HG03280 (cell line): ENCODE results near the gene PYM1.
"Not testable (repeated sequence)": the region's sequence is repeated elsewhere in the genome, so short reads cannot be mapped to it uniquely, and the experiment has no call there.

ENCODE experiments used
- ATAC-seq: cut with Tn5 transposase; IDR thresholded peaks from one replicate; pipeline ENCODE4 v1.9.1; 2021; ENCODE audit warnings: mild to moderate bottlenecking, moderate library complexity; ENCODE audit not compliant: unreplicated experiment

The PYM1 gene

DNA sequence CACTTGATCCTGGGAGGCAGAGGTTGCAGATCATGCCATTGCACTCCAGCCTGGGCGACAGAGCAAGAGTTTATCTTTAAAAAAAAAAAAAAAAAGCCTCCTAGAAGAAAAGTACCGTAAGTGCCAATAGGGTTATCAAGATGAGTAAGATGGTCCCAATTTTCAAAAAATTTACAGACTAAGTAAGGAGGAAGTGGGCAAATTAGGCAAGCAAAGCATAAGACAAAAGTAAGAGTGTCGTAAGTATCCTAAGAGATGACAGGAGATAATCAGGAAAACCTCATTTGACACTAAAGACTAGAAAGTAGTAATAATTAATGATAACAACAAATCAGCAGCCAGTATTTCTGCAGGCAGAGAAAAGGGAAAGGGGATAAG, 12.2 kb downstream of the PYM1 start:
- no peak for ATAC-seq

DNA sequence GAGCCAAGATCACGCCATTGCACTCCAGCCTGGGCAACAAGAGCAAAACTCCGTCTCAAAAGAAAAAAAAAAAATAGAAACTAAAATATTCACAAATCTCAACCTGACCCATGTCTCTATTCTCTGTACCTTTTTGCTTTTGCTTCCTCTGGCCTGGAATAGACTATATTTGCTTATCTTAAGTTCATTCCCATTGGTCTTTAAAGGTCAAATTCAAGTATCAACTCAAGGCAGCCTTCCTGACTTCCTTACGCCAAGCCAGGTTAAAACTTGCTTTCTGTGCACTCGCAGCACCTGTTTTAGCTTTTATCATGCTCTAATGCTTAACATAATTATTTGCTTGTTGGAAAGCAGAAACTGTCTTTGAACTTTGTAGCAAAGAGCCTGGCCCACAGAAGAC, 14.8 kb downstream of the PYM1 start:
- no peak for ATAC-seq

DNA sequence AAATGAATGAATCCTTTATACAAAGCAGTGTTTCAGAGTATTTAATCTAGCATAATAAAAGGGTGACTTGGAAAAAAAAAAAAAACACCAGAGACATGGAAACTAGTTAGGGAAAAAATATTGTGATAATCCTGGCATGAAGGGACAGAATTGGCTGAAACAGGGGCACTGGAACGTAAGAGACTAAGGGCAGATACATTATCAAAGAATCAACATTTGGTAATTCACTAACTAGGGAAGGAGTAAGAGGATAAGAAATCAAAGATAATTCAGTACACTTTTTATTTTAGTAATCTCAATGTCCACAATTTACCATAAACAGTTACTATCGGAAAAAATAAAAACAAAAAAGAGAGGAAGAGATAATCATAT, 18.2 kb downstream of the PYM1 start:
- no peak for ATAC-seq

DNA sequence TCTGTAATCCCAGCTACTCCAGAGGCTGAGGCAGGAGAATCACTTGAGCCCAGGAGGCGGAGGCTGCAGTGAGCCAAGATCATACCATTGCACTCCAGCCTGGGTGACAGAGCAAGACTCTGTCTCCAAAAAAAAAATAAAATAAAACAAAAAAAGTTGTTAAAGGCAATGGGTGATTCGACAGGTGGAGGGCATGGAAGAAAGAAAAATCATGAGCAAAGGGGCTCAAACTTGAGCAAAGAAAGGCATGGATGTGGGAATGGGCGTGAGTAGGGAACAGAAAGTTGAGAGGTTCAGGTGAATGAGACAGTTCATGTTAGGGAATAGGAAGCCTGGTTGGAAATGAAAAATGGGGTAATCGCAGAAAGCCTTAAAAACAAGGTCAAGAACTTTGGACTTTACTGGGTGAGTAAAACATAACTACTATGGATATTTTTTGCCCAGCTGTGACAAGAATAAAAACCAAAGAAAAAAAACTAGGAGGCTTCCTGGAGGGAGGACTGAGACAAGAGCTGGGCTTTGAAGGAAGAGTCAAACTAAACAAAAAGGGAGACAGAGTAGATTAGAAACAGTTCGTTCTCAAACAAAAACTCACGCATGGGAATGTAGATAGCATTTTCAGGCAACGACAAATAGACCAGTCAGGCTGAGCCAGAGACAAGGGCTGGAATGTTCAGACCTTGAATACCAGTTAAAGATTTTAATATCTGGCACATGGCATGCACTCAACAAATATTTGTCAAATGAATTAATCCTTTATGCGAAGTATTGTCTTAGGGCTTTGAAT, 18.8 kb downstream of the PYM1 start:
- no peak for ATAC-seq

DNA sequence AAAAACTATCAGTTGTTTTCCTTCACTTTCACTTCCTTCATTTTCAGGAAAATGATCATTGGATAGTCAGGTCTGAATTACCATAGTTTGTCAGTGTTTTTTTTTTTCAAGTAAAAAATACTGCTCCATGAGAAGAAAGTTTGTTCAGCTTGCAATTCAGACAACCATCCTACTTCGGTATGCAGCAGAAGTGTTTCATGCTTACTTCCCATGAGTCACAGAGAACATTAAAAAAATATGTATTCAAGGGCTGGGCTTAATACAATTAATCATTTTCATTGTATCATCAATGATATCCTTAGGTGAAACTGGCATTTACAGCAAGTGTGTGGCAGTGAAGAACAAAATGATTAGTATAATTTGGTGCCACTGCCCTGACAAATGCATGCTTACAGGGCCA, 21.6 kb downstream of the PYM1 start:
- ATAC-seq, result no peak

DNA sequence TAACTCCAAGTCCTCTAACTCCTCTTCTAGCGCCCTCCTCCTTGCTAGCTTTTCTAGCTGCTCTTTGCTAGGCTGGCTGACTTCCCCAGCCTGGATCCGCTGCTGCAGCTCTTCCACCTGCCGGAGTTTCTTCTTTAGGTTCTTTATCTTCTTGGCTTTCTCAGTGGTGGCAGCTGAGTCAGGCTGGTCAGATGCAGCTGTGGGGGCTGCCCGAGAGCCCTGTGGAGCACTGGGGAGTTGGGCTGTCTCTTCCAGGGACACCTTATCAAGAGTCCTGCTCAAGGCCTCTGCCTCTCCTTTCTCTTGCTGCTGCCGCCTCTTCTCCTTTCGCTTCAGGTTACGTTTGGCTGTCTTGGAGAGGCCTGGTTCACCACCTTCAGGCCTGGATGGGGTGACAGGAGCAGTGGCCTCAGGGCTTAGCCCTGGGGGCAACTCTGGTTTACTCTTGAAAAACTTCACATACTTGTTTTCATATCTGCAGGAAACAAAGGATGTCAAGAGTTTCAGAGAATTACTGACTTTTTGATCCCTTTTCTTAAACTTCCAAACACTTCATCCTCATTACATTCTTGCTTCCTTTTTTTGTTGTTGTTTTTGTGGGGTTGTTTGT, 25.7 kb downstream of the PYM1 start:
- no peak for ATAC-seq

DNA sequence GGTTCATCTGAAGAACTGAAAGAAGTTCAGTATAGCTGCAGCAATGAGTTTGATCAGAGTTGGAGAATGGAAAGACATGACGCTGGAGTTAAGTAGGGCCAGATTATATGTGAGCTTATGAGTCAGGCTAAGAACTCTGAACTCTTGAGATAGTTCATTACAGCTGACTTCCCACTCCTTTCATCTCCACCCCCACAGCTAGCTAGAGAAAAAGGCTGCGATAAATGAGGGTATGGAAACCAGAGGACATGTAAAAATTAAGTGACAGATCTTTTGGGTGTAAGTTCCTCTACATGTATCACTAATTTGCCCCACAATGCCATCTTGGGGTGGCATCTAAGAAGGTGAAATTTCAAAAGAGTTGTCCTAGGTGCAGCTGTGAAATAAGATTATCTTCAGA, 28.6 kb downstream of the PYM1 start:
- no peak for ATAC-seq

DNA sequence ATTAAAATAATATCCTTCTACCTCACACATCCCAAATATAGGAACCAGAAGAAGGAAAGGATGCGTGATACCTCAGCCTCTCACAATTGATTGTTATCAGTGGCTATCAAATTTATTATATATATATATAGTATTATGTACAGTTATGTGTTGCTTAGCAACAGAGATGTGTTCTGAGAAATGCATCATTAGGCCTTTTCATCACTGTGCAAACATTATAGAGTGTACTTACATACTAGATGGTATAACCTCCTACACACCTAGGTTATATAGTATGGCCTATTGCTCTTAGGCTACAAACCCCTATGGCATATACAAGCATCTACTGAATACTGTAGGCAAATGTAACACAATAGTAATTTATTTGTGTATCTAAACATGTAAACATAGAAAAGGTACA, 34.0 kb downstream of the PYM1 start:
- no peak for ATAC-seq

DNA sequence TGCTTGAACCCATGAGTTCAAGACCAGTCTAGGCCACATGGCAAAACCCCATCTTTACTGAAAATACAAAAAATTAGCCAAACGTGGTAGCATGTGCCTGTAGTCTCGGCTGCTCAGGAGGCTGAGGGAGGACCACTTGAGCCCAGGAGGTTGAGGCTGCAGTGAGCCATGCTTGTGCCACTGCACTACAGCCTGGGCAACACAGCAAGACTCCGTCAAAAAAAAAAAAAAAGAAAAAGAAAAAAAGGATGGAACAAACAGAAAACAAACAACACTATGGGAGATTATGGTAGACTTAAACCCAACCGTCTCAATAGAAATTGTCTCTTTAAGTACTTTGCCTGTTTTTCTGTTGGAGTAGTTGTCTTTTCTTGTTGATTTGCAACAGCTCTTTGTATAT, 36.4 kb downstream of the PYM1 start:
- no peak for ATAC-seq

DNA sequence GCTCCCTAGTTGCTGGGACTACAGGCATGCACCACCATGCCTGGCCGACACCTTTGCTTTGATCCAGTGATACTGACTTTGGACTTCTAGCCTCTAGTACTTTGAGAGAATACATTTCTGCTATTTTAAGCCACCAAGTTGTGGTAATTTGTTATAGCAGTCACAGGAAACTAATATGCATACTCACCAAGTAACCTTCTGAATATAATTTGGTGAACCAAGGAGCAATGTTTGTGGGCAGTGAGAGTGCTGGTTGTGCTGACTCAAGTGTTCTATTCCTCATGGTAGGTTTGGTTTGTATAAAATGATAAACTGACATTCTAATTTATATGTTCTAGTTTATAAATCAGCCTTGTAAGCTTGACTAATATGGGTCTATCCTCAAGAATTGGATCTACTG, 42.6 kb downstream of the PYM1 start:
- no peak for ATAC-seq

DNA sequence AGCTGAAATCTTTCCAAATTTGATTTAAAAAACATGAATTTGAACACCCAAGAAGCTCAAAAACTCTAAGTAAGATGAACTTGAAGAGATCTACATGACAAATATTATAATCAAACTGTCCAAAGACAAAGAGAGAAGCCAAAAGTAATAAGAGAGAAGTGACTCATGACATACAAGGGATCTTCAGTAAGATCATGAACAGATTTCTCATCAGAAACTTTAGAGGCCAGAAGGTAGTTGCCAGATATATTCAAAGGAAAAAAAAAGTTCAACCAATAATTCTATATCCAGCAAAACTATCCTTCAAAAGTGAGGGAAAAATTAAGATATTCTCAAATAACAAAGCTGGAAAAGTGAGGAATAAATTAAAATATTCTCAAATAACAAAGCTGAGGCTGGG, 49.9 kb downstream of the PYM1 start:
- no peak for ATAC-seq

DNA sequence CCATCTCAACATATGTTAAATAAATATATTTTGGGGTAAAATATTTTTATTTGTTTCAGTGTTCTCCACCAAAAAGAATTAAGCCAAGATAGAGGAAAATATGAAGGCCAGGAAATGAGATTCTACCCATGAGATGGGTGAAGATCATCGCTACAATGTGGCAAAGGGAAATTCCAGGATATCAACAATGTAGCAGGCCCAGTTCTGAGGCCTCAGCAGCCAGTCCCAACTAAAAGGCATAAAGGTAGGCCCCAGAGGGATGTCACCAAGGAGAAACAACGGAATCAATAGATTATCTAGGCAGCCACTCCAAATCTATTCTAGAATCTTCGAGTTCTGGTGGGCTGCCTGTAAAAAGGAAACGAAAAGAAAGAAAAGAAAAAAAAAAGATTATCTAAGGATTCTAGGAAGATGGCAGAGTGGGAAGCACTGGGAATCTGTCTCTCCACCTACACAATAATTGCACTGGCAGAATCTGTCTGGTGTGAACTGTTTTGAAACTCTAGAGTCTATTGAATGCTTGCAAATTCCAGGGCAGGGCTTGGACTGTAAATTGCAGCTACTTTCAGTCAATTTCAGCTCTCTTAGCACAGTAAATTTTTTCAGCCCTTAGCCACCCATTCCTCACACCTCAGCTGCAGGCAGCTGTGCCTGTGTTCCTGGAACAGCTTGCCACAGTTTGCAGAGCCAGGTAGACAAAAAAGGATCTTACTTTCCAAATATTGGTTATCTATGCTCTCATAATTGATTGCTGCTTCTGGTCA, 51.8 kb downstream of the PYM1 start:
- ATAC-seq, result no peak

DNA sequence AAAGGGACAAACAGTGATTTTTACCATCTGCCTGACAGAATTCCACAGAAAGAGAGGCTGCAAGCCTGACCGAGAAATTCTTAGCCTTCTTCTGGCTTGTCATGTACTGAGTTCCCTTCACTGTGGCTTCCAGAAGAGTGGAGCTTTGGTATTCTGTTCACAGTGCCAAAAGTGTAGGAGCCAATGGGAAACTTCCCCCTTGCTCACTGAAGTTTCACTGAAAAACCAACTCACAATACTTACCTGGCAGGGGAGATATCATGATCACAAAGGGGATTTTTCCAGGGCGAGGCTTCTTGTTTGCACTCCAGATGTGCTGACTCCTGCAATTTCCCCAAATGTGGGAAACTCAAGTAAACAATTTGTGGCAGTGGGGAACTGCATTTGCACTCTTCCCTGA, 53.3 kb downstream of the PYM1 start:
- ATAC-seq, result no peak

DNA sequence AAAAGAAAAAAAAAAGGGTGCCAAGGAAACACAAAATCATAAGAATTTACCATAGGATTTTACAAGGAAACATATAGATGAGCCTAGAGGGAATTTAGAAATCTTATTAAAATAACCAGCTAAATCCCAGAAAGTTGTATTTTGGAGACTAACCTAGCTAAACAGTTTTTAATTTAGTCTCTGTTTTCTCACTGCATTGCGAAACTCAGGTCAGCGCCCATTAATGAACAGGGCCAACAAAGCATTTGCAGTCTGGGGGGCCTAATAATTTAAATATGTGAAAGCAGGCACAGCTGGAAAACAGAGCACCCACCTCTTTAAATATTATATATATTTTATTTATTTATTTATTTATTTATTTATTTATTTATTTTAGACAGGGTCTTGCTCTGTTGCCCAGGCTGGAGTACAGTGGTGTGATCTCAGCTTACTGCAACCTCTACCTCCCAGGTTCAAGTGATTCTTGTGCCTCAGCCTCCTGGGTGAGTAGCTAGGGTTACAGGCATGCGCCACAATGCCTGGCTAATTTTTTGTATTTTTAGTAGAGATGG, 61.2 kb downstream of the PYM1 start:
- not testable (repeated sequence) for ATAC-seq

DNA sequence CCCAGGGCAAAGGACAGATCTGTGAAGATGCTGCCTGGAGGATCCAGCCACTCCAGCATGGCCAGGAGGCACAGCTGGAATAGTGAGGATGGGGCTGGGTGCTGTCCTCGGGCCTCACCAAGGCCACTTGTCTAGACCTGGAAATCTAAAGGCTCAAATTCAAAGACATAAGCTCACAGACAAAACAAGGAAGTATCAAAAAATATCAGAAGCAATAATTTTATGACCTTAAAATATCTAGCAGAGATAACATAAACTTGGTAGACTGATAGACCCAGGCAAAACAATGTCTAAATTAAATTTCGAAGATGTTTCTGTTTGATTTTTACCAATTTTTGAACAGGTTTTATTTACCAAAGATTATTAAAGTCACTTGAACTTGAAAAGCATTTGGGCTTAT, 62.4 kb downstream of the PYM1 start:
- no peak for ATAC-seq

DNA sequence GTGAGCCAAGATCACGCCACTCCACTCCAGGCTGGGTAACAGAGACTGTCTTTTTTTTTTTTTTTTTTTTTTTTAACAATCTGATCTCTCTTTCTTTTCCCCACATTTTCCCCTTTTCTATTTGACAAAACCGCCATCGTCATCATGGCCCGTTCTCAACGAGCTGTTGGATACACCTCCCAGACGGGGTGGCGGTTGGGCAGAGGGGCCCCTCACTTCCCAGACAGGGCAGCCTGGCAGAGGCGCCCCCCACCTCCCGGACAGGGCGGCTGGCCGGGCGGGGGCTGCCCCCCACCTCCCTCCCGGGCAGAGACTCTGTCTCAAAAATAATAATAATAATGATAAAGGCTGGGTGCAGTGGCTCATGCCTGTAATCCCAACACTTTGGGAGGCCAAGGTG, 64.8 kb downstream of the PYM1 start:
- ATAC-seq, result not testable (repeated sequence)

DNA sequence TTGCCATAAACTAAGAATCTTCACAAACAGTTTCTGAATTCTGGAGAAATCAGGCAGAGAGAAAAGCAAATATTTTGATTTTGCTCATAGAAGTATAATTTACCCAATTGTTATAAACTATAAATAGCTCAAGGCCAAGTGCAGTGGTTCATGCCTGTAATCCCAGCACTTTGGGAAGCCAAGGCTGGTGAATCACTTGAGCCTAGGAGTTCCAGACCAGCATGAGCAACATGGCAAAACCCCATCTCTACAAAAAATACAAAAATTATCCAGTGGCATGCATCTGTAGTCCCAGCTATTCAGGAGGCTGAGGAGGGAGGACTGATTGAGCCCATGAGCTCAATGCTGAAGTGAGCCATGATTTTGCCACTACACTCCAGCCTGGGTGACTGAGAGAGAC, 65.4 kb downstream of the PYM1 start:
- no peak for ATAC-seq

DNA sequence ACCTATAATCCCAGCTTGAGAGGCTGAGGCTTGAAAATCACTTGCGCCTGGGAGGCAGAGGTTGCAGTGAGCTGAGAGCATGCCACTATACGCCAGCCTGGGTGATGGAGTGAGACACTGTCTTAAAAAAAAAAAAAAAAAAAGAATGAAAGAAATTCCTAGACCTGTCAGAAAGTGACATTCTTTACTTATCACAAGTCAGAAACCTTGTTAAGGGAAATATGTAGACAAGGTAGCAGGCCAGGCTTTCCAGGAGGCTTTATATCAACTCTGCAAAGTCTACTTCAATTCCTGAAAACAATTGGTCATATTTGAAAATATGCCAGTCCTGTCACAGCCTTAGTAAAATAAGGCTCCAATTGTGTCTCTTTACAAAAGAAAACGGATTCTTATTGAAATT, 65.8 kb downstream of the PYM1 start:
- no peak for ATAC-seq

DNA sequence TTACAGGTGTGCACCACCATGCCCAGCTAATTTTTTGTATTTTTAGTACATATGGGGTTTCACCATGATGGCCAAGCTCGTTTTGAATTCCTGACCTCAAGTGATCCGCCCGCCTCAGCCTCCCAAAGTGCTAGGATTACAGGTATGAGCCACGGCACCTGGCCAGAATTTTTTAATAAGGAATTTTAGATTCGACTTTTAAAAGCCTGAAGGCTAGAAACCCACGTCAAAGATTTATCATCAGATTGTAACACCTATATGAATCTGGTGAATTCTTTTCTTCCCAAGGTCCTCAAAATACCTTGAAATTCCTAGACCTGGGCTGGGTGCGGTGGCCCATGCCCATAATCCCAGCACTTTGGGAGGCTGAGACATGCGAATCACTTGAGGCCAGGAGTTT, 66.3 kb downstream of the PYM1 start:
- ATAC-seq, result no peak

DNA sequence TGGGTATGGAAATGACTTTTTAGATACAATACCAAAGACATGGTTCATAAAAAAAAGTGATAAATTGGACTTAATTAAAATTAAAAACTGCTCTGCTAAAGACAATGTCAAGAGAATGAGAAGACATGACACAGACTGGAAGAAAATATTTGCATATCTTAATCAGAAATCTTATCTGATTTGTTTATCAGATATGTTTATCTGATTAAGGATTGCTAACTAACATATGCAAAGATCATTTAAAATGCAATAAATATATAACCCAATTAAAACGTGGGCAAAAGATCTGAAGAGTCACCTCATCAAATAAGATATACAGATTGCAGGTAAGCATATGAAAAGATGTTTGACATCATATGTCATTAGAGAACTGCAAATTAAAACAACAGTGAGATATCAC, 75.0 kb downstream of the PYM1 start:
- no peak for ATAC-seq
